ENCODE data around the gene MRPS18A. TPM values are rescaled to one million over a fixed set of nuclear protein-coding genes. Genes with fewer than 3 reads are reported as not detected.
A peak's percentile ranks its signal among the peaks of the same experiment; 100 is the strongest.

The MRPS18A gene
- total and polyA plus RNA-seq, 4 donors: 36.4 to 48.4 (median 38.5) TPM

GRCh38 chr6:43714311-43715055 lies 26.9 kb upstream of the MRPS18A start:
- no peak for TF ChIP-seq CTCF (IDR thresholded peaks at IDR 0.05; ENCODE audit: control extremely low read depth, extremely low read depth)
- DNase-seq (peak; percentile 84 to 94 (median 85)), ATAC-seq (ENCODE audit: insufficient read depth, low FRiP score) (no peak)
- Histone ChIP-seq H3K9ac (ENCODE audit: insufficient read depth in 1 of 2, low read length in 2 of 2) (no peak overlapping the region), H3K27ac (ENCODE audit: low read depth in 1 of 2, low read length in 1 of 2) (peak overlapping the region in 1 of 2 donors; percentile 6), H3K4me1 (ENCODE audit: control insufficient read depth in 5 of 5, insufficient read depth in 5 of 5, low read length in 5 of 5) (peaks cover 0 to 71% (median 24%) of the 10 kb centered on the region in 5 donors), H3K36me3 (ENCODE audit: control insufficient read depth in 4 of 4, insufficient read depth in 4 of 4, low read length in 4 of 4) (no peaks in the 10 kb centered on the region), H3K9me3 (ENCODE audit: control insufficient read depth in 4 of 4, insufficient read depth in 3 of 4, low read length in 3 of 4) (no peaks in the 10 kb centered on the region), H3K4me3 (no peak overlapping the region), H3K27me3 (ENCODE audit: control insufficient read depth in 3 of 3, insufficient read depth in 3 of 3, low read length in 2 of 3) (no peaks in the 10 kb centered on the region)
- 72 to 78% methylated on average over 9 of the region's 9 CpGs for WGBS, 2 donors

- Histone ChIP-seq H3K27ac (ENCODE audit: low read depth in 1 of 2, low read length in 1 of 2) (peak overlapping the region in 1 of 2 donors; percentile 6), H3K4me1 (ENCODE audit: control insufficient read depth in 5 of 5, insufficient read depth in 5 of 5, low read length in 5 of 5) (peaks cover 0 to 76% (median 27%) of the 10 kb centered on the region in 5 donors), H3K9me3 (ENCODE audit: control insufficient read depth in 4 of 4, insufficient read depth in 3 of 4, low read length in 3 of 4) (no peaks in the 10 kb centered on the region), H3K9ac (ENCODE audit: insufficient read depth in 1 of 2, low read length in 2 of 2) (no peak overlapping the region), H3K4me3 (no peak overlapping the region), H3K27me3 (ENCODE audit: control insufficient read depth in 3 of 3, insufficient read depth in 3 of 3, low read length in 2 of 3) (no peaks in the 10 kb centered on the region), H3K36me3 (ENCODE audit: control insufficient read depth in 4 of 4, insufficient read depth in 4 of 4, low read length in 4 of 4) (no peaks in the 10 kb centered on the region)
- no peak for ATAC-seq (ENCODE audit: insufficient read depth, low FRiP score)
- no peak for TF ChIP-seq CTCF (IDR thresholded peaks at IDR 0.05; ENCODE audit: control extremely low read depth, extremely low read depth)
- DNase-seq: peak in 1 of 3 donors; percentile 10
- WGBS, 2 donors: 92% methylated on average over 13 of the region's 13 CpGs
Measured at GRCh38 chr6:43713643-43714310, 26.2 kb upstream of the MRPS18A start.

- DNase-seq: peak in 1 of 3 donors; percentile 6
- TF ChIP-seq CTCF (IDR thresholded peaks at IDR 0.05; ENCODE audit: control extremely low read depth, extremely low read depth): no peak
- 88% methylated on average over 6 of the region's 6 CpGs for WGBS, 2 donors
- Histone ChIP-seq H3K9ac (ENCODE audit: insufficient read depth in 1 of 2, low read length in 2 of 2) (no peak overlapping the region), H3K4me3 (no peak overlapping the region), H3K27ac (ENCODE audit: low read depth in 1 of 2, low read length in 1 of 2) (no peak overlapping the region), H3K9me3 (ENCODE audit: control insufficient read depth in 4 of 4, insufficient read depth in 3 of 4, low read length in 3 of 4) (no peaks in the 10 kb centered on the region), H3K27me3 (ENCODE audit: control insufficient read depth in 3 of 3, insufficient read depth in 3 of 3, low read length in 2 of 3) (no peaks in the 10 kb centered on the region), H3K36me3 (ENCODE audit: control insufficient read depth in 4 of 4, insufficient read depth in 4 of 4, low read length in 4 of 4) (no peaks in the 10 kb centered on the region), H3K4me1 (ENCODE audit: control insufficient read depth in 5 of 5, insufficient read depth in 5 of 5, low read length in 5 of 5) (peaks cover 0 to 74% (median 19%) of the 10 kb centered on the region in 5 donors)
- ATAC-seq (ENCODE audit: insufficient read depth, low FRiP score): no peak
Measured at GRCh38 chr6:43712579-43712978, 25.0 kb upstream of the MRPS18A start.
